OCI-M1 (cell line): Measurements from ENCODE around the gene ITPK1.

Experiments
- DNase-seq: peaks from one replicate; lab custom pipeline; 2025; lab: John Stamatoyannopoulos, UW

The ITPK1 gene

DNA sequence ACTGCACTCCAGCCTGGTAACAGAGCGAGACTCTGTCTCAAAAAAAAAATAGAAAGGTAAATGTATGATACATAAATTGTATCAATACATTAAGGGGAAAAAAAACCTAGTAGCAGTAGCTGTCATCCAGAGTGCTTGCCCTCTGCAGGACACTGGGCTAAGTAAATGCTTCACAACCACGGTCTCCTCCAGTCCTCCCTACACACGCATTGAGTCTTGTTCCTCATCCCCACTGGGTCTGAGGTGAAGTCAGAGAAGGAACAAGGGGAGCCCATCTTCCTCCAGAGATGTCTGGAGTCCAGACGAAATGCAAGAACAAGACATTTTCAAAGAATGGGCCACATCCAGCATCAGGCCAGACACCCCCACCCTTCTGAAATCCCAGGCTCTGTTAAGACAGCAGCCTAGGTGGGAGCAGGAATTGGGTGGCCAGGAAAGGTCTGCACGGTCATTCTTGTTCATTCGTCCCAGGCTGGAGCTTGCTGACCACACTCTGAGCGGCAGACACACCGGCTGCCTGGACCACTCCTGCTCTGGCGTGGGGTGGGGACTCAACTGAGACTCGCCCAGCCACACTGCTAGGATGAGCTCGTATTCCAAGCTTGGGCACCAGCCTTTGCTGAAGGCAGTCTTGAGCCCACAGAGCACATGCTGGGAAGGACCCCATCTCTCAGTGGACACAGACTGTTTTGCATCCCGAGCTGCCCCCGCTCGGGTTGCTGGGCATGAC, 147.3 kb downstream of the ITPK1 start:
- no peak for DNase-seq

DNA sequence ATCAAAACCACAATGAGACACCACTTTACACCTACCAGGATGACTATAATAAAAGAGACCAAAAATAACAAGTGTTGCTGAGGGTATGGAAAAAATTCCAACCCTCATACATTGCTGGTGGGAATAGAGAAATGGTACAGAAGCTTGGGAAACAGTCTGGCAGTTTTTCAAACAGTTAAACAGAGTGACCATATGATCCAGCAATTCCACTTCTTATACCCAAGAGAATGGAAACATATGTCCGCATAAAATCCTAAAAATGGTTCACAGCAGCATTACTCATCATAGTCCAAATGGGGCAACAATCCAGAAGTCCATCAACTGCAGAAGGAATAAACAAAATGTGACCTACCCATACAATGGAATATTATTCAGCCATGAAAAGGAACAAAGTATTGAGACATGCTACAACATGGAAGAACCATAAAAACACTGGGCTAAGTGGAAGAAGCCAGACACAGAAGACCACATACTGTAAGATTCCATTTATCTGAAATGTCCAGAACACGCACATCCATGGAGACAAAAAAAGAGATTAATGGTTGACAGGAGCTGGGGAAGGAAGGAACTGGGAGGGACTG, 148.3 kb downstream of the ITPK1 start:
- DNase-seq, result no peak

DNA sequence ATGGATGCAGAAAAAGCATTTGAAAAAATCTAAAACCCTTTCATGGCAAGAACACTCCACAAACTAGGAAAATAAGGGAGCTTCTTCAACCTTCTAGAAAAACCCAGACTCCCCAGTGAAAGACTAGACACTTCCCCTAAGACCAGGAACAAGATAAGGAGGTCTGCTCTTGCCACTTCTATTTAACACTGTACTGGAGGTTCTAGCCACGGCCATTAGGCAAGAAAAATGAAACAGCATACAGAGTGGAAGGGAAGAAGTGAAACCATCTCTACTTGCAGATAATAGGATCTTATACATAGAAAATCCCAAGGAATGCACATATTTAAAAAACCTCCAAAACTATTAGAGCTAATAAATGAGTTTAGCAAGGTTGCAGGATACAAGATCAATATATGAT, 150.4 kb downstream of the ITPK1 start:
- no peak for DNase-seq

DNA sequence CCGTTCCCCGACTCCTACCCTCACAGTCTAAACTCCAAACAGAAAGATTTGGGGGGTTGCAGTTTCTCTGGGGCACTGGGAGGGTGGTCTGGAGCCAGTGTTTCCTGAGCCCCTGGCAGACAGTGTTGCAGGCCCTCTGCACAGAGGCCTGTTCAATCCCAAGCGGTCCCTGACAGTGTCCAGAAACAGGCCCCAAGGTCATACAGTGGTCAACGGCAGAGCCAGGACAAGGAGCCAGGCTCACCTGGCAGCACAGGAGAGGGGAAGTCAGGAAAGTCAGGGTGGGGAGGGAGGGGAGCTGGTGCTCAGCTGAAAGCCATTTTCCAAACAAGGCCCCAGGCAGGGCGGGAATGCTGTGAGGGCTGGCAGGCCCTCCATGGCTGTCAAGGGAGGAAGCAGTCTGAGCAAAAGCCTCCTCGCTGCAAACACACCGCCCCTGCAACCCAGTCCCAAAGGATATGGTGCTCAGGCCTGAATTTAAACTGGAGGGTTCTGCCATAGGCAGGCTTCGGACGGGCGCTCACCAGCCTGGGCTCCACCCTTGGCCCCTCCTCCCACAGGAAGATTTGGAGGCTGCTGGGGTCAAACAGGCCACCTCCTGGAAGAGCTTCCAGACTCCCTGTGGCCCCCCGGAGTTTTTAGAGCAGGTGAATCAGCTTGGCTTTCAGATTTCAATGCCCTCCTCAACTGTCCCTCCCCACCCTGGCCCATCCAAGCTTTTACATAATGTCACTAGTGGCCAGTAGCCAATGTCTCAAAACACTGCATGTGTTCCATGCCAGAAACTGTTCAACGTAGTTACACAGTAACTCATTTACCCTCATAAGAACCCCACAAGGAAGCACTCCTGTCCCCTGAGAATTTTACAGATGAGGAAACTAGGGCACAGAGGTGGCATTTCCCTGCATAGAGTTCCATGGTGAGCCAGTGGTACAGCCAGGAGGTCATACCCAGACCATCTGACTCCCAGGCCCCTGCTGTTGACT, 151.3 kb downstream of the ITPK1 start:
- no peak for DNase-seq

DNA sequence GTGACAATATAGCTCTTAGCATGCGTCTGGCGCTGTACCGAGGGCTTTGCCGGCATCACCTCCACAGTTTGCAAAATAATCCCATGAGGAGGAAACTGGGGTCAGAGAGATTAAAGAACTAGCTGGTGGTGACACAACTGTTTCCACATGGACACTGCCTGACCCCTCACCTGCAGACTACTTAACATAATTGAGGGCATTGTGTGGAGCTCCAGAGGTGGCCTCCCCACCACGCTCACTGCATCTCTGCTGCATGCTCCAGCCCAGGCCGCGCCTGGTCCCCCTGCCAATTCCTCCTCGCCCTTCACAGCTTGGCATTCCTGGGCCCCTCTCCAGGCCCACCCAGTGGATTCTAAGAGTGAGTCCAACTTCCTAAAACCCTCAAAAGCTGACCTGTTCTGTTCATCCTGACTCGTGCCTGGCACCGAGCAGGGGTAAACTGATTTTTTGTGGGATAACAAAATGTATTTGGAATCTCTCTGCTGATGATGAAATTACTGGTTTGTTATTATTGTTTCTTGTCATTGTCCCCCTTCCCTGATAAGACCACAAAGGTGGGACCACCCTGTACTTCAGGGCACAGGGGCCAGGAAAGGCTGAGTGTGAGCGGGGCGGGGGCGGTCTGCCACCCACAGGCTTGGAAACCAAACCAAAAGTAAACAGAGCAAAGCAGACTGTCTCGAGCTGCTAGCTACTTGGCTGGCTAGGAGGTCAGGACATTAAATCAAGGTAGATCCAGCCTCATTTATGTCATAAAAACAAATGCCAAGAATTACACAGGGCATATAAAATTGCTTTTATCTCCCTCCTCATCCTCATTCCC, 152.2 kb downstream of the ITPK1 start:
- no peak for DNase-seq

DNA sequence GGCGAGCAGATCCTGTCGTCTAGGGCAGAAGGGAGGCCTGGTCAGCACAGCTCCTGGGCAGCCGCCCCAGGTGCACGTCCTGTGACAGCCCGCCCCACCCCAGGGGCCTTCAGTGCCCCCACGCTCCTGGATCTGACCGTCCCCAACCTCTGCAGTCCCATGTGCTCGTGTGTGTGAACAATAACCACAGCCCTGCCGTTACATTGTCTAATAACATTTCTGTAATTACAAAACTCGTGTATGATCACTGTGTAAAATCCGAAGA, 153.0 kb downstream of the ITPK1 start:
- no peak for DNase-seq

DNA sequence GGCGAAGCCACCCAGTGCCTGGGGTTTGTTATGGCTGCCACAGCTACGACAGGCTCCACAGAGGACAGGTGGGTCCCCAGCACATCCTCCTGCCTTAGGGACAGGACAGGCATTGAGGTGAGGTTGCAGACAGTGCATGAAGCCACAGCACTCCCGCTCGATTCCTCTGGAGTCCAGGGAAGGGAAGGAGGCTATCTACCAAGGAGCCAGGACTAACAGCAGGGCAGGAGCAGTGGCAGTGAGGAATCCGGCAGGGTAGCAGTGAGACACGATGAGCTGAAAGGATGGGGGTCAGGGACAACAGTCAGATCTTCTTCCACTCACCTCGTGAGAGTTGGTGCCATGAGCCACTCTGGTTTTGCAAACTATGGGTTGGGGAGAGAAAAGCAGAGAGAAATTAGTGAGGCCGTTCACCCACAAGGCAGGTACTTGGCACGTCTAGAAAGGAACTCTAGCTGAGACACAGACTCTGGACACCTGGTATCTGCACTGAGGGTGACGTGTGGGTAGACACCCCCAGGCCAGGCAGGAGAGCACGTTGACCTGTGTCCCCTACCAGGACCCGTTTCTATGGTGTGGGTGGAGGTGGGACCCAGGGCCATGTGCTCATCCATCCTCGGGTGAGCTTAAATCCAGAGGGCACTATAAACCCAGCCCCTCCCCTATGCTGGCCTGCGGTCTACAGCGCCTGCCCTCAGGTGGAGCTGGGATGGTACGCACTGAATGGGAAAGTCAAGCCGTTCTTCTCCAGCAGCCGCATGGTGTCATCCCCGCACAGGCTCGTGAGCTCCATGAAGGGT, 153.5 kb downstream of the ITPK1 start:
- DNase-seq, result no peak

DNA sequence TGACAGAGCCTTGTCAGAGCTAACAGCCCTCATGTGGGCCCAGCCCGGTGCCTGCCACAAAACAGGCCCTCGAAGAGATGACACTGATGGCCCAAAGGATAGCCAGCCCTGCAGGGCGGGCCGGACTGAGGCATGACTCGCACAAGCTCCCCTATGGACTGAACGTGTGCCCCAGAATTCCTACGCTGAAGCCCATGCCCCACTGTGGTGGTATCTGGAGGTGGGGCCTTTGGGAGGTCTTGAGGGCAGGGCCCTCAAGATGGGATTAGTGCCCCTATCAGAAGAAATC, 154.2 kb downstream of the ITPK1 start:
- DNase-seq, result no peak

DNA sequence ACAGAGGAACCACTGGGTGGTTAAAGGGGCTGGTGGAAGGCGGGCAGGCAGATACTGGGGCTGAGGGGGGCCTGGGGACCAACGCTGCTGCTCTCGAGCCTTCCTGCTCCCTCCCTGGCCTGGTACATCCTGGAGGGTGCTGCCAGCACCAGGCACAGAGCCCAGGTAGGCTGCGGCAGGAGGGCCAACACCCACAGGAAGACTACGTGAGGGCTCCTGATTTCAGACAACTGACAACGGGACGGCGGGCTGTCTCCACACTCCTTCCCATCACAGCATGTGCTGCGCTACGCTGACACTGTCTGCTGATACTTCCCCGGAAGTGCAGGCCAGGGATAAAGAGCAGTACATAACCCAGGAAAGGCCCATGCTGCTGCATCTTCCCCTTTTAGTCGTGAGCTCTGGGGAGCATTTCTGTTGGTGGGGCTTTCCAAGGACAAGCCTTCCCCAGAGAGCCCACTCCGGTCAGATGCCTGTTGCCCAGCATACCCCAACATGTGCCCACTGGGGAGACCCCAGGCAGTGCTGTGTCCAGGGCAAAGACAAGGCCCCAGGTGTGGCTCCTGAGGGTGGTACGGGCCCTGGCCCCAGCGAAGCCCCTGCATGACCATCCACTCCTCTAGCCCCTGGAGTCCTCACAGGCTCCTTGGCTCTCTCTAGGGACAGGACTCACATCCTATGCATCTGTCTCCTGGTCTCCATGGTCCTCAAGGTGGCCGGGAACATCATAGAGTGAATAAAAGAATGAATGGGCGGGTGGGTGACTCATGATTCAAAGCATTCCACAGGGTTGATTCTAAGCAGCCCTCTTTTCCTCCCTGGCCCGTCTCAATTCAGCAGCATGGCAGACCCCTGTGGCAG, 154.8 kb downstream of the ITPK1 start:
- DNase-seq, result no peak

DNA sequence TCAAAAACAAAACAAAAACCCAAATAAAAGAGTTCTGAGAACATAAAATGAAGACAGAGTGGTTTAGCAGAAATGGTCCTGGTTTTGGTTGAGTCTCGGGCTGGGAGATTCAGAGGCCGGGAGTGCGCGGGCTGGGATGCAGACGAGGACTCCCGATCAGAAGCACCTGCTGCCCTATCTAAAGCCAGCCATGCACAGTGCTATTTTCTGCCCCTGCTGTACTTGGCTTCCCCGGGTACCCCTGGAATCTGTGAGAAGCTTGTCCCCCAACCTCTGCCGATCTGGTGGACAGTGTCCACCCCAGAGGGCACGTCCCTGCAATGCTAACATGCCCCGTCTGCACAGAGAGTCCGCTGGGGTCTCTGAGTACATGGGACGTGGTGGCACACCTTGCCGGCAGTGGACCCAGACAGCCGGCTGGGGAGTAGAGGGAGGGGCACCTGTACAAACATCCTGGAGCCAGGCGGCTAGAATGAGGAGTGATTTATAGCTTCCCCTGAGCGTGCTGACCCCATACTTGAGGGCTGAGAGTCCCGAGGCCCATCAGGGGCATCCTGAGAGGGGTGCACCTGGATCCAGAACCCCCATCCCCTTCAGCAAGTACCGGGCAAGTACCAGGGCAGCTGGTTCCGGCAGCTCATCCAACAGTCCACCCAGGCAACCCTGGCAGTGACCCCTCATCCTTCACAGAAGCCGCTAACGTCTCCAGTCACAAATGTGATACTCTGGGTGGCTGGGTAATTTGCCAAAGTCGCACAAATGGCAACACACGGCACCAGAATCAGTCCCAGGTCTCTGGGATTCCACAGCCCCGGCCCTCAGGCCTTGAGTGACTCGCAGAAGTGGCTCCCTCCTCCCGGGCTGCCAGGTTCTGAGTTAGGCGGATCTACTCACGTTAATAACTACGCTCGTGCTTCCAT, 155.7 kb downstream of the ITPK1 start:
- DNase-seq, result no peak

DNA sequence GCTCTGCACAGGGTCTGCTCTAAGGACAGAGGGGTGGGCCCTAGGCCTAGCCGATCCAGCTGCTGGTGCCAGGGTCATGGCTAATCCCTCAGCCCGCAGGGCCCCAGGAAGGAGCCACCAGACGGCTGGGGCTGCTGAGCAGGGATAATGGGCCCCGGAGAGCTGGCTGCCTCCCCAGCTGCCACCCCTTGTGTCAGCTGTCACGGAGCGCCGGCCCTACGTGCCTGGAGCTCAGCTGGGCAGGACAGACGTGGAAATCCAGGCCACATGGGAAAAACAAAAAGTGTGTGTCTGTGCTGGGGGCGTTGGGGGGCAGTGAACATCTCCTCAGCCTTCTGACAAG, 156.6 kb downstream of the ITPK1 start:
- DNase-seq, result no peak

DNA sequence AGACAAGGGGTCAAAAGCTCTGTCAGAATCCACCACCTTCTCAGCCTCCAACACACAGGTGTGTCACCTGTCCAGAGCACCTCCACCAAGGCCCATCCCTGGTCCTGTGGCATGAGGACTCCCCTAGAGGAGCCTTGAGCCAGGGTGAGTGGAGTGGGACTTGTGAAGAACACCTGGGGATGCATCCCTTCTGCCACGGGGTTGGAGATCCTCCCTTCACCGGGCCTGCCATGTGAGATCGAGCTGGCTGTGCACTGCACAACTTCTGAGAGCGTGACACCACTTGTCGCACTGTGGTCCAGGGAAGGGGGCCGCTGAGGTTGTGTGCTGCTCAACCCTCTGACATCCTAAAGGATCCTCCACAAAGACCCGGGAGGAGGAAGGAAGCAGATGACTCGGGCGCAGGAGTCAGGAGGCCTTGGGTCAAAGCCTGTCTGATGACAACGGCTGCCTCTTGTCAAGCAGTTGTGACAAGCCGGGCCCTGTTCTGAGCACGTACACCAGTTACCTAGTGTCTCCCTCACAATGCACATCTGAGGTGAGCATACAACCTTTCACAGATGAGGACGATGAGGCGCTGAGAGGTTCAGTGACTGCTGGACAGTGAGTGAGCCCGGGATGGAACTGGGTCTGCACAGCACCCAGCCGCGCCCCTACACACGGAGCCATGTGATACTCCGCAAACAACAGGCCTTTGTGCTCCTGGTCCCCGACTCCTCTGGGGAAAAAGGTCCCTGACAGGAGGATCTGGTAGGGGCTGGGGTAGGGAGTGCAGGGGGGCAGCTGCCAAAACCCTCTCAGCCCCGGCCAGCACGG, 157.1 kb downstream of the ITPK1 start:
- no peak for DNase-seq

DNA sequence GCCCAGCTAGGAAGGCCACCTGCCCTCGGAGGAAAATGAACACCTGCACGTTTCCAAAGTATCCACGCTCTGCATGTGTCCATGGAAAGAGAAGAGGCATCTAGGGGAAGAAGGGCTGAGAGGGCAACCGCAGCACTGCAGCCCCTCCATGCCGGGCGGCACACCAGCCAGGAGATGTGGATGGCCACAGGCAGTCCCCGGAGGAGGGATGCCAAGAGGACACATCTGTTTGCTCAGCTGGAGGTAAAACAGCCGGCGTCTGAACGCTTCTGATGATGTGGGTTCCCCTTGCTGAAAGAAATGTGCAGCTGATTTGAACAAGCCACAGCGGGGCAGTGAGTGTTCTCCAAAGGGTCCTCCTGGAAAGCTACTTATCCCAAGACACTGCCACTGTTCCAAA, 158.8 kb downstream of the ITPK1 start:
- DNase-seq, result no peak

DNA sequence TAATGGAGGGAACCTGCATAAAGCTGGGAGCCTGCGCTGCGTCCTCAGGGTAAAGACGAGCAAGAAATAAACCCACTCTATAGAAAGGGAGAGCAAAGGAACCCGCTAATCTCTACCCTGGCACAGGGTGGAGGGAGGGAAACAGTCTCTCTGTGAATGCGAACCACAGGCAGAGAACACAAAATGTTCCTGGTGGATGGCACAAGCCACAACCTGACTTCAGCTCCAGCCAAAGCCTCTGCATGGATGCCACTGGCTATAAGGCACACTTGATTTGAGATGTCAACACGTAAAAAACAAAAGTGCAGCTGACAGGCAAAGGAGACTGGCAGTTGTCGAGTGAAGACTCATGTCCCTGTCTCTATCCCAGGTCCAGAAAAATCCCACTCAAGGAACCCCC, 160.3 kb downstream of the ITPK1 start:
- DNase-seq, result no peak

DNA sequence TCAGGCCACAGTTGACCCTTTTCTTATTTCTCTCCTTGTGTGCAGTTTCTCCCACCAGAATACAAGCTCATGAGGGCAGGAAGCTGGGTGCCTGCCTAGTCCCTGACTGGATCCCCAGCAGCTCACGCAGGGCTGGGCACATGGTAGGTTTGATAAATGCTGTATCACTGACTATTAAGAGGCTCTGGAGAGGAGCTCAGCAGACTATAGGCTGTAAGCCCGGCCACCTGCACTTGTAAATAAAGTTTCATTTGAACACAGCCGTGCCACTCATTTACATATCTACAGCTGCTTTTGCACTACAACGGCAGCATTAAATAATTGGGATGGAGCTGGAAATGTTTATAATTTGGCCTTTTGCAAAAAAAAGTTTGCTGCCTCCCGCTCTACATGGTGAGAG, 160.8 kb downstream of the ITPK1 start:
- DNase-seq, result no peak

DNA sequence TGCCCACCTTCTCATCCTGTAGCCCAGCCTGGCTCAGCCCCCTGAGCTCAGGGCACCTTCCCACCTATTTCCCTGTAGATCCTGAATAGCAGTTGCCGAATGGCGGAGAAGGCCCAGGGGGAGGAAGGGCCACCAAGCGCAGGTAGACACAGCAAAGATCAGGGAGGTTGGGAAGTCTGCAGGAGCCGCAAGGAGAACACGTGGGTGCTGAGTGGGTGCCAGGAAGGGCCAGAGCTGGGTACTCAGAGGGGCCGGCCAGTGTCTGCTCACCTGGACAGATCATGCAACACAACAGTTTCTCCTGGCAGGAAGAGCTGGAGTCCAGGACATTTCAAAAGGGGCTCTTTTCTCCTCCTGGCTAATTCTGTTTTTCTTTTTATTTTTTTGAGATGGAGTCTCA, 162.2 kb downstream of the ITPK1 start:
- DNase-seq, result no peak

DNA sequence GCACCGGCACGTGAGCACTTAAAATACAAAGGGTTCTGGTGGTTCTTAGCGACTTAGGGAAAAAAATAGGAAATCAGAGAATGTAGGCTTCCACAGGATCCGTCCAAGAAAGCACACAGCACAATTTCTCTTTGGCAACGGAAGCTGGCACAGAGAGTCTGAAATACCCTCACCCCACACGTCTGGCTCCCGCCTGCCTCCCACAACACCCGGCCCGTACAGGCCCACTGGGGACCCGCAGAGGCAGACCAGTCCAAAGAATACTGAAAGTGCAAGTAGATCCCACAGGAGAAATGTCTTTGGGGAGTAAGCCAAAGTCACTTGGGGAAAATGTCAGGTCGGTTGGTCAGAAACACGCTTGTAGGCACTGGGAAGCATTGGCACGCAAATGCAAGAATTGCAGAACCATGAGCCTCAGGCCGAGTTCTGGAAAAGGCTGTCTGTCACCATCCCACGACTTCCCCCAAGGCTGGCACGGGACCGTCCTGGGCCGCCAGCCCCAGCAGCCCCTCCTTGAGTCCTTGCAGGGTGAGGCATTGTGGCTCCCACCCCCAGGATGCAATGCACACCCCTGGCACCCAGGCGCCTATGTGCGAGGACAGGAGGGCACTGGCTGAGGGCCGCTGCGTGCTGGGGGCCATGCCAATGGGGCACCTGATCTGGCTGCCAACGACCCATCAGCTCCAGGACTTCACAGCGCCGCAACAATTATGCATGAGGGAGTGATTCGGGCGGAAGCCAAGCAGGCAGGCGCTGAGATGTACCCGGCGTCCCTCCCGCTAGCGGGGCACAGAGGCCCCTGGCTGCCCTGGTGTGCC, 163.0 kb downstream of the ITPK1 start:
- no peak for DNase-seq

DNA sequence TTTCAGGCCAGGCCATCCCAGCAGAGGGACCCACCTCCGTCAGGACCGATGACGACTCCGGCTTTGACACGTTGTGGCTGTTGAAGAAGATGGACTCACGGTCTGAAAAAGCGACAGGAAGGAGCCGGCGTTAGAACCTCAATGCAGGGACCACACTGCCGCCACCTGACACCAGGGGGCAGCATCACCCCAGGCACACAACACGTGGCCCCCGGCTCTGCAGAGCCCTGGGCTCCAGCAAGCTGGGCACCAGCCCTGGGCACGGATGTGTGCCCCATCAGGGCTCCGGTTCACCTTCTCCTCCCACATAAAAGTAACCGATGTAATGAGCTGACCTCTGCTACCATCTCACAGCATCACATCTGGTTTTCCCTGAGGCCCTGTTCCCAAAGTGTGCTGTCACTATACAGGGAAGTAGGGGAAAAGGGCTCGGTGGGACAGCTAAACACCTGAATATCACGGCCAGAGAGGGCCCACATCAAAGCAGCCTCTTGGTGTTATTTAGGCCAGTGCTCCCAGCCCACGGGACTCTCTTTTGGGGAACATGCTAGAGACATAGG, 163.7 kb downstream of the ITPK1 start:
- DNase-seq, result peak; percentile 54
